Astrocyte (in vitro differentiated cells and primary cell): Measurements from ENCODE around the gene FLT3. TPM values are rescaled to one million over a fixed set of nuclear protein-coding genes. Genes with fewer than 3 reads are reported as not detected.

ENCODE experiments used
- DNase-seq: peaks from one replicate; pipeline ENCODE4 v3.0.0-alpha.2; 2010; ENCODE audit warnings: low read depth
- FAIRE-seq: peaks from 2 replicates; lab custom pipeline; 2011; peaks lifted over from hg19 to GRCh38; lab: Jason Lieb, UNC
- H2AFZ ChIP-seq: 2 replicates; pipeline ENCODE4 v1.6.0; 2012; ENCODE audit warnings: low read depth, low read length, inconsistent platforms
- H3K27ac ChIP-seq: 2 replicates; pipeline ENCODE4 v1.5.1; 2011; ENCODE audit warnings: low read depth, low read length, inconsistent platforms
- H3K27me3 ChIP-seq: 2 replicates; pipeline ENCODE4 v1.6.0; 2011; ENCODE audit warnings: low read length, inconsistent platforms; ENCODE audit not compliant: insufficient read depth
- H3K36me3 ChIP-seq: 2 replicates; pipeline ENCODE4 v1.5.1; 2011; ENCODE audit warnings: low read length, inconsistent platforms; ENCODE audit not compliant: insufficient read depth
- H3K4me1 ChIP-seq: 2 replicates; pipeline ENCODE4 v1.5.1; 2011; ENCODE audit warnings: low read length, inconsistent platforms; ENCODE audit not compliant: insufficient read depth
- H3K4me2 ChIP-seq: 2 replicates; pipeline ENCODE4 v1.6.0; 2012; ENCODE audit warnings: low read length, inconsistent platforms
- H3K4me3 ChIP-seq: 2 replicates; pipeline ENCODE4 v1.5.1; 2011; ENCODE audit warnings: low read depth, mild to moderate bottlenecking, low read length, inconsistent platforms; ENCODE audit not compliant: insufficient read depth
- H3K79me2 ChIP-seq: 2 replicates; pipeline ENCODE4 v1.6.0; 2012; ENCODE audit warnings: mild to moderate bottlenecking, low read length, inconsistent platforms; ENCODE audit not compliant: insufficient read depth
- H3K9ac ChIP-seq: 2 replicates; pipeline ENCODE4 v1.6.0; 2012; ENCODE audit warnings: mild to moderate bottlenecking, low read length, inconsistent platforms
- H3K9me3 ChIP-seq: 2 replicates; pipeline ENCODE4 v1.5.1; 2012; ENCODE audit warnings: low read depth, mild to moderate bottlenecking, low read length, inconsistent platforms; ENCODE audit not compliant: insufficient read depth
- H4K20me1 ChIP-seq: 2 replicates; pipeline ENCODE4 v1.6.0; 2012; ENCODE audit warnings: low read length, inconsistent platforms; ENCODE audit not compliant: insufficient read depth
- H3K27ac Mint-ChIP-seq: one replicate; pipeline ENCODE4 v1.8.0; 2021; ENCODE audit warnings: mild to moderate bottlenecking, mixed read lengths; ENCODE audit not compliant: unreplicated experiment
- H3K27me3 Mint-ChIP-seq: one replicate; pipeline ENCODE4 v1.8.0; 2021; ENCODE audit warnings: low read depth, mixed read lengths; ENCODE audit not compliant: unreplicated experiment
- H3K36me3 Mint-ChIP-seq: one replicate; pipeline ENCODE4 v1.8.0; 2021; ENCODE audit warnings: low read depth, mixed read lengths; ENCODE audit not compliant: unreplicated experiment
- H3K4me1 Mint-ChIP-seq: one replicate; pipeline ENCODE4 v1.8.0; 2021; ENCODE audit warnings: low read depth, mixed read lengths; ENCODE audit not compliant: unreplicated experiment
- H3K4me3 Mint-ChIP-seq: one replicate; pipeline ENCODE4 v1.8.0; 2021; ENCODE audit warnings: mild to moderate bottlenecking, moderate library complexity, mixed read lengths; ENCODE audit not compliant: unreplicated experiment
- H3K9me3 Mint-ChIP-seq: one replicate; pipeline ENCODE4 v1.8.0; 2021; ENCODE audit warnings: mild to moderate bottlenecking, mixed read lengths; ENCODE audit not compliant: unreplicated experiment
- CTCF ChIP-seq: IDR thresholded peaks from 2 replicates; pipeline ENCODE4 v1.5.1; 2011; ENCODE audit warnings: low read depth, mild to moderate bottlenecking, inconsistent platforms, low read length, moderate library complexity; ENCODE audit not compliant: insufficient read depth
- EZH2 ChIP-seq: IDR thresholded peaks from 2 replicates; pipeline ENCODE4 v1.6.1; 2012; ENCODE audit warnings: mild to moderate bottlenecking, low read length, inconsistent platforms; ENCODE audit not compliant: insufficient read depth
- total RNA-seq: library from RNA; stranded (reverse); gene quantifications from 2 replicates; pipeline ENCODE4 v1.2.1, GENCODE V29; 2021

Gene FLT3
- total RNA-seq, 1 donor from 2014 or later = not detected

GRCh38 chr13:27981006-27981708 lies 119.2 kb downstream of the FLT3 start:
- H3K27me3 ChIP-seq = peaks cover 69% of the 10 kb centered on the region
- H3K27ac Mint-ChIP-seq = no peak overlapping the region
- TF ChIP-seq EZH2 (no peak), CTCF (no peak)
- no peaks in the 10 kb centered on the region for H3K36me3 Mint-ChIP-seq
- H3K27me3 Mint-ChIP-seq = peaks cover 79% of the 10 kb centered on the region
- H4K20me1 ChIP-seq = no peaks in the 10 kb centered on the region
- no peak overlapping the region for H3K4me2 ChIP-seq
- H3K4me3 Mint-ChIP-seq = no peak overlapping the region
- no peaks in the 10 kb centered on the region for H3K4me1 ChIP-seq
- peaks cover 3% of the 10 kb centered on the region for H3K4me1 Mint-ChIP-seq
- peaks cover 13% of the 10 kb centered on the region for H3K9me3 Mint-ChIP-seq
- no peak overlapping the region for H3K4me3 ChIP-seq
- no peak overlapping the region for H3K9ac ChIP-seq
- no peaks in the 10 kb centered on the region for H3K36me3 ChIP-seq
- no peak overlapping the region for H3K27ac ChIP-seq
- H3K9me3 ChIP-seq = no peaks in the 10 kb centered on the region
- no peak overlapping the region for H2AFZ ChIP-seq
- DNase-seq (no peak), FAIRE-seq (no peak)
- no peaks in the 10 kb centered on the region for H3K79me2 ChIP-seq

- no peak for FAIRE-seq
- peaks cover 80% of the 10 kb centered on the region for H3K27me3 Mint-ChIP-seq
- peaks cover 3% of the 10 kb centered on the region for H3K4me1 Mint-ChIP-seq
- no peaks in the 10 kb centered on the region for H3K36me3 Mint-ChIP-seq
- Histone ChIP-seq H4K20me1 (no peaks in the 10 kb centered on the region), H3K9ac (no peak overlapping the region), H3K4me2 (no peak overlapping the region), H3K27ac (no peak overlapping the region), H3K9me3 (no peaks in the 10 kb centered on the region), H3K27me3 (peaks cover 71% of the 10 kb centered on the region), H2AFZ (no peak overlapping the region), H3K79me2 (no peaks in the 10 kb centered on the region), H3K4me1 (no peaks in the 10 kb centered on the region), H3K4me3 (no peak overlapping the region), H3K36me3 (no peaks in the 10 kb centered on the region)
- H3K27ac Mint-ChIP-seq = no peak overlapping the region
- TF ChIP-seq CTCF (no peak), EZH2 (peak; percentile 87)
- H3K4me3 Mint-ChIP-seq = no peak overlapping the region
- DNase-seq = no peak
- H3K9me3 Mint-ChIP-seq = peaks cover 15% of the 10 kb centered on the region
These were observed 119.9 kb downstream of the FLT3 start for GRCh38 chr13:27980280-27980998.
